NCI-H1417 (cell line): ENCODE measurements around the gene GLB1L2.

ENCODE experiments used
- DNase-seq, 3 experiments: peaks; one replicate each; lab custom pipeline; 2025; lab: John Stamatoyannopoulos, UW

The GLB1L2 gene

GRCh38 chr11:134347441-134347840 is 15.7 kb downstream of the GLB1L2 start:
- DNase-seq, result no peak

- DNase-seq, result no peak
Observed at GRCh38 chr11:134349109-134349801, 17.5 kb downstream of the GLB1L2 start.

GRCh38 chr11:134349802-134350355 is 18.1 kb downstream of the GLB1L2 start:
- no peak for DNase-seq

GRCh38 chr11:134350381-134350780 is 18.6 kb downstream of the GLB1L2 start:
- DNase-seq, result no peak

GRCh38 chr11:134352111-134352510 is 20.3 kb downstream of the GLB1L2 start:
- DNase-seq, result no peak

GRCh38 chr11:134355136-134355535 is 23.3 kb downstream of the GLB1L2 start:
- DNase-seq, result no peak

- DNase-seq, result no peak
Observed at GRCh38 chr11:134355656-134356055, 23.9 kb downstream of the GLB1L2 start.

- no peak for DNase-seq
Observed at GRCh38 chr11:134356656-134357544, 25.1 kb downstream of the GLB1L2 start.

- no peak for DNase-seq
Observed at GRCh38 chr11:134357545-134357839, 25.7 kb downstream of the GLB1L2 start.

GRCh38 chr11:134358165-134358855 is 26.5 kb downstream of the GLB1L2 start:
- DNase-seq, result no peak

GRCh38 chr11:134358856-134359490 is 27.2 kb downstream of the GLB1L2 start:
- DNase-seq, result no peak

- no peak for DNase-seq
Observed at GRCh38 chr11:134359646-134360045, 27.9 kb downstream of the GLB1L2 start.

- peak in 1 of 3 experiments; percentile 89 for DNase-seq
Observed at GRCh38 chr11:134360050-134360835, 28.5 kb downstream of the GLB1L2 start.

GRCh38 chr11:134361661-134362060 is 29.9 kb downstream of the GLB1L2 start:
- DNase-seq, result no peak

GRCh38 chr11:134362192-134362901 is 30.6 kb downstream of the GLB1L2 start:
- DNase-seq, result no peak

- no peak for DNase-seq
Observed at GRCh38 chr11:134363161-134363560, 31.4 kb downstream of the GLB1L2 start.

GRCh38 chr11:134363592-134363991 is 31.8 kb downstream of the GLB1L2 start:
- DNase-seq, result peak in 1 of 3 experiments; percentile 75

- DNase-seq, result no peak
Observed at GRCh38 chr11:134364261-134364660, 32.5 kb downstream of the GLB1L2 start.

- DNase-seq, result no peak
Observed at GRCh38 chr11:134365011-134365925, 33.5 kb downstream of the GLB1L2 start.
